ENCODE data around the gene NELFB. TPM values are rescaled to one million over a fixed set of nuclear protein-coding genes. Genes with fewer than 3 reads are reported as not detected.

The NELFB gene
- total and polyA plus RNA-seq, 4 donors: 4.7 to 24.6 (median 18.1) TPM

- H3K9ac ChIP-seq (ENCODE audit: low read depth in 1 of 2, low read length in 2 of 2): no peak within 1 kb of the TSS
- no peak within 1 kb of the TSS for H3K4me3 ChIP-seq (ENCODE audit: low read depth in 1 of 3, low read length in 3 of 3)
Observed at GRCh38 chr9:137227054-137227852, 27.9 kb upstream of the NELFB start, which contains the start of gene RNF224. TSS of gene RNF224 (plus strand) at chr9:137227502. CDS start at chr9:137228336, 834 bp downstream.

GRCh38 chr9:137227853-137228505 is 27.1 kb upstream of the NELFB start:
- TF ChIP-seq EGR1 (IDR thresholded peaks at IDR 0.05; ENCODE audit: low read depth in 2 of 2) (no peak), RXRA (IDR thresholded peaks at IDR 0.05) (no peak), JUND (IDR thresholded peaks at IDR 0.05) (no peak), HNF4A (conservative IDR thresholded peaks at IDR 0.05) (no peak), GABPA (IDR thresholded peaks at IDR 0.05 in 1 of 2, conservative IDR thresholded peaks at IDR 0.05 in 1 of 2) (no peak), RAD21 (IDR thresholded peaks at IDR 0.05) (no peak), HNF4G (IDR thresholded peaks at IDR 0.05) (no peak), TAF1 (conservative IDR thresholded peaks at IDR 0.05) (no peak), ATF3 (IDR thresholded peaks at IDR 0.05) (no peak), YY1 (IDR thresholded peaks at IDR 0.05) (no peak), REST (IDR thresholded peaks at IDR 0.05) (no peak)
- TF ChIP-seq, protein P1, sequence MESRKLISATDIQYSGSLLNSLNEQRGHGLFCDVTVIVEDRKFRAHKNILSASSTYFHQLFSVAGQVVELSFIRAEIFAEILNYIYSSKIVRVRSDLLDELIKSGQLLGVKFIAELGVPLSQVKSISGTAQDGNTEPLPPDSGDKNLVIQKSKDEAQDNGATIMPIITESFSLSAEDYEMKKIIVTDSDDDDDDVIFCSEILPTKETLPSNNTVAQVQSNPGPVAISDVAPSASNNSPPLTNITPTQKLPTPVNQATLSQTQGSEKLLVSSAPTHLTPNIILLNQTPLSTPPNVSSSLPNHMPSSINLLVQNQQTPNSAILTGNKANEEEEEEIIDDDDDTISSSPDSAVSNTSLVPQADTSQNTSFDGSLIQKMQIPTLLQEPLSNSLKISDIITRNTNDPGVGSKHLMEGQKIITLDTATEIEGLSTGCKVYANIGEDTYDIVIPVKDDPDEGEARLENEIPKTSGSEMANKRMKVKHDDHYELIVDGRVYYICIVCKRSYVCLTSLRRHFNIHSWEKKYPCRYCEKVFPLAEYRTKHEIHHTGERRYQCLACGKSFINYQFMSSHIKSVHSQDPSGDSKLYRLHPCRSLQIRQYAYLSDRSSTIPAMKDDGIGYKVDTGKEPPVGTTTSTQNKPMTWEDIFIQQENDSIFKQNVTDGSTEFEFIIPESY (IDR thresholded peaks at IDR 0.05): no peak
- TF ChIP-seq, protein P2, sequence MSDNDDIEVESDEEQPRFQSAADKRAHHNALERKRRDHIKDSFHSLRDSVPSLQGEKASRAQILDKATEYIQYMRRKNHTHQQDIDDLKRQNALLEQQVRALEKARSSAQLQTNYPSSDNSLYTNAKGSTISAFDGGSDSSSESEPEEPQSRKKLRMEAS (IDR thresholded peaks at IDR 0.05): no peak
- no peaks in the 10 kb centered on the region for H3K9me3 ChIP-seq (ENCODE audit: control insufficient read depth in 4 of 4, low read length in 3 of 4)
- H3K9ac ChIP-seq (ENCODE audit: low read depth in 1 of 2, low read length in 2 of 2): no peak overlapping the region
- no peak overlapping the region for H3K27ac ChIP-seq (ENCODE audit: low read depth in 1 of 2, low read length in 2 of 2)
- no peak for DNase-seq (ENCODE audit: low spot score)
- H3K4me1 ChIP-seq (ENCODE audit: control insufficient read depth in 4 of 4, insufficient read depth in 4 of 4, low read length in 3 of 4): peaks cover 5 to 13% (median 7%) of the 10 kb centered on the region in 4 donors
- WGBS: 38% methylated on average over 18 of the region's 18 CpGs
- no peaks in the 10 kb centered on the region for H3K36me3 ChIP-seq (ENCODE audit: control insufficient read depth in 4 of 4, insufficient read depth in 3 of 4, low read depth in 1 of 4, low read length in 3 of 4)
- H3K27me3 ChIP-seq (ENCODE audit: control insufficient read depth in 4 of 4, insufficient read depth in 4 of 4, low read length in 3 of 4): no peaks in the 10 kb centered on the region
- H3K4me3 ChIP-seq (ENCODE audit: low read depth in 1 of 3, low read length in 3 of 3): no peak overlapping the region

More at GRCh38 chr9:137227054-137227852, 27.9 kb upstream of the NELFB start, which contains the start of gene RNF224:
- no peaks in the 10 kb centered on the region for H3K27me3 ChIP-seq (ENCODE audit: control insufficient read depth in 4 of 4, insufficient read depth in 4 of 4, low read length in 3 of 4)
- H3K4me1 ChIP-seq (ENCODE audit: control insufficient read depth in 4 of 4, insufficient read depth in 4 of 4, low read length in 3 of 4): peaks cover 8 to 18% (median 13%) of the 10 kb centered on the region in 4 donors
- H3K27ac ChIP-seq (ENCODE audit: low read depth in 1 of 2, low read length in 2 of 2): no peak within 1 kb of the TSS
- TF ChIP-seq JUND (IDR thresholded peaks at IDR 0.05): no peak
- no peak for TF ChIP-seq FOXA2 (IDR thresholded peaks at IDR 0.05)
- TF ChIP-seq, protein P3, sequence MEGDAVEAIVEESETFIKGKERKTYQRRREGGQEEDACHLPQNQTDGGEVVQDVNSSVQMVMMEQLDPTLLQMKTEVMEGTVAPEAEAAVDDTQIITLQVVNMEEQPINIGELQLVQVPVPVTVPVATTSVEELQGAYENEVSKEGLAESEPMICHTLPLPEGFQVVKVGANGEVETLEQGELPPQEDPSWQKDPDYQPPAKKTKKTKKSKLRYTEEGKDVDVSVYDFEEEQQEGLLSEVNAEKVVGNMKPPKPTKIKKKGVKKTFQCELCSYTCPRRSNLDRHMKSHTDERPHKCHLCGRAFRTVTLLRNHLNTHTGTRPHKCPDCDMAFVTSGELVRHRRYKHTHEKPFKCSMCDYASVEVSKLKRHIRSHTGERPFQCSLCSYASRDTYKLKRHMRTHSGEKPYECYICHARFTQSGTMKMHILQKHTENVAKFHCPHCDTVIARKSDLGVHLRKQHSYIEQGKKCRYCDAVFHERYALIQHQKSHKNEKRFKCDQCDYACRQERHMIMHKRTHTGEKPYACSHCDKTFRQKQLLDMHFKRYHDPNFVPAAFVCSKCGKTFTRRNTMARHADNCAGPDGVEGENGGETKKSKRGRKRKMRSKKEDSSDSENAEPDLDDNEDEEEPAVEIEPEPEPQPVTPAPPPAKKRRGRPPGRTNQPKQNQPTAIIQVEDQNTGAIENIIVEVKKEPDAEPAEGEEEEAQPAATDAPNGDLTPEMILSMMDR (IDR thresholded peaks at IDR 0.05; ENCODE audit: low read depth, low read length, missing input control): peak; percentile 91
- no peak for TF ChIP-seq NR2F2 (IDR thresholded peaks at IDR 0.05)
- no peak for TF ChIP-seq YY1 (IDR thresholded peaks at IDR 0.05)
- no peak for TF ChIP-seq HNF4G (IDR thresholded peaks at IDR 0.05)
- TF ChIP-seq RAD21 (IDR thresholded peaks at IDR 0.05): peak; percentile 93 to 96
- H3K36me3 ChIP-seq (ENCODE audit: control insufficient read depth in 4 of 4, insufficient read depth in 3 of 4, low read depth in 1 of 4, low read length in 3 of 4): no peaks in the 10 kb centered on the region
- peak; percentile 87 for DNase-seq (ENCODE audit: low spot score)
- no peaks in the 10 kb centered on the region for H3K9me3 ChIP-seq (ENCODE audit: control insufficient read depth in 4 of 4, low read length in 3 of 4)
- 30% methylated on average over 25 of the region's 25 CpGs for WGBS
